Epithelial cell of esophagus (primary cell): ENCODE data around the gene FCER1G.

Experiments
- DNase-seq: peaks from one replicate; pipeline ENCODE4 v3.0.0; 2010; ENCODE audit warnings: low read depth
- H3K4me3 ChIP-seq: 2 replicates; pipeline ENCODE4 v1.5.1; 2011; ENCODE audit warnings: mild to moderate bottlenecking, low read length, control low read depth
- CTCF ChIP-seq: IDR thresholded peaks from 2 replicates; pipeline ENCODE4 v1.5.1; 2011; ENCODE audit warnings: low read depth, mild to moderate bottlenecking, low read length, control low read depth, inconsistent platforms; ENCODE audit not compliant: insufficient read depth; ENCODE audit errors: missing control alignments

Gene FCER1G

GRCh38 chr1:161229896-161230295, 14.8 kb downstream of the FCER1G start:
- peak; percentile 13 for DNase-seq
- peak; percentile 7 for TF ChIP-seq CTCF
- no peak overlapping the region for H3K4me3 ChIP-seq

GRCh38 chr1:161230762-161231161, 15.7 kb downstream of the FCER1G start:
- no peak for DNase-seq
- no peak for TF ChIP-seq CTCF
- H3K4me3 ChIP-seq: no peak overlapping the region

- H3K4me3 ChIP-seq: no peak overlapping the region
- no peak for TF ChIP-seq CTCF
- no peak for DNase-seq
These were observed 18.0 kb downstream of the FCER1G start for GRCh38 chr1:161233102-161233501.

- DNase-seq: no peak
- H3K4me3 ChIP-seq: no peak overlapping the region
- TF ChIP-seq CTCF: no peak
These were observed 21.1 kb downstream of the FCER1G start for GRCh38 chr1:161235957-161236775.

GRCh38 chr1:161238039-161238473, 23.0 kb downstream of the FCER1G start, which contains the start of gene NR1I3:
TSS of gene NR1I3 (minus strand) at chr1:161238203. CDS start at chr1:161236565, 1,638 bp downstream.
- no peak for TF ChIP-seq CTCF
- H3K4me3 ChIP-seq: no peak within 1 kb of the TSS
- peak; percentile 28 for DNase-seq

- no peak overlapping the region for H3K4me3 ChIP-seq
- no peak for DNase-seq
- no peak for TF ChIP-seq CTCF
These were observed 26.6 kb downstream of the FCER1G start for GRCh38 chr1:161241682-161242081.

GRCh38 chr1:161242313-161242712, 27.2 kb downstream of the FCER1G start:
- DNase-seq: no peak
- TF ChIP-seq CTCF: no peak
- no peak overlapping the region for H3K4me3 ChIP-seq
